ENCODE results near the gene SLC19A1.

DNA sequence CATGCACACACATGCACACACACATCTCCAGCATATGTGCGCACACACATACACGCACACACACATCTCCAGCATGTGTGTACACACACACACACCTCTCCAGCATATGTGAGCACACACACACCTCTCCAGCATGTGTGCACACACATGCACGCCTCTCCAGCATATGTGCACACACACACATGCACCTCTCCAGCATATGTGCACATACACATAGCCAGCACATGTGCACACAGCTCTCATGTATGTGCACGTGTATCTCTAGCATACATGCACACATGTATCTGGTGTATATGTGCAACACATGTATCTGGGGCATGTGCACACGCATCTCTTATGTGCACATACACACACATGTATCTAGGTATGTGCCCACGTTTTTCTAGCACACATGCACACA lies 57.9 kb downstream of the SLC19A1 start:
- no peak for TF ChIP-seq CTCF (IDR thresholded peaks at IDR 0.05 in 8 of 11, conservative IDR thresholded peaks at IDR 0.05 in 3 of 11)
- TF ChIP-seq POLR2A (IDR thresholded peaks at IDR 0.05) = no peak
